ENCODE measurements around the gene TFDP1.

TFDP1 gene

GRCh38 chr13:113653264-113654174 is 69.0 kb downstream of the TFDP1 start:
- no peak for FAIRE-seq

- no peak for FAIRE-seq
These were observed 69.6 kb downstream of the TFDP1 start for GRCh38 chr13:113654175-113654560.

GRCh38 chr13:113654591-113655345 is 70.2 kb downstream of the TFDP1 start:
- FAIRE-seq: no peak

- no peak for FAIRE-seq
These were observed 70.9 kb downstream of the TFDP1 start for GRCh38 chr13:113655346-113656002.

- FAIRE-seq: no peak
These were observed 71.5 kb downstream of the TFDP1 start for GRCh38 chr13:113656003-113656588.

- FAIRE-seq: no peak
These were observed 72.5 kb downstream of the TFDP1 start for GRCh38 chr13:113656831-113657671.

GRCh38 chr13:113657851-113658741 is 73.5 kb downstream of the TFDP1 start, which contains the start of gene ATP4B:
Gene ATP4B (minus strand): TSS chr13:113658198. CDS start chr13:113658144, 54 bp downstream.
- FAIRE-seq: no peak

- FAIRE-seq: no peak
These were observed 74.3 kb downstream of the TFDP1 start for GRCh38 chr13:113658836-113659235.

GRCh38 chr13:113659337-113659736 is 74.8 kb downstream of the TFDP1 start:
- no peak for FAIRE-seq

- FAIRE-seq: no peak
These were observed 75.5 kb downstream of the TFDP1 start for GRCh38 chr13:113660066-113660465.

- FAIRE-seq: no peak
These were observed 77.0 kb downstream of the TFDP1 start for GRCh38 chr13:113661509-113661908.

- FAIRE-seq: no peak
These were observed 79.4 kb downstream of the TFDP1 start for GRCh38 chr13:113663934-113664333.

- FAIRE-seq: no peak
These were observed 80.4 kb downstream of the TFDP1 start for GRCh38 chr13:113664751-113665596.

- FAIRE-seq: no peak
These were observed 81.2 kb downstream of the TFDP1 start for GRCh38 chr13:113665597-113666328.

- no peak for FAIRE-seq
These were observed 81.7 kb downstream of the TFDP1 start for GRCh38 chr13:113666329-113666670.

- no peak for FAIRE-seq
These were observed 82.6 kb downstream of the TFDP1 start, which contains the start of gene GRK1 for GRCh38 chr13:113666951-113667701. Gene GRK1 (plus strand): TSS chr13:113667219. CDS start chr13:113667387, 168 bp downstream.

- no peak for FAIRE-seq
These were observed 83.4 kb downstream of the TFDP1 start for GRCh38 chr13:113667771-113668490.

Measured in endometrium (tissue), 2 donors.